Measurements from ENCODE around the gene RPL21. TPM values are rescaled to one million over a fixed set of nuclear protein-coding genes. Genes with fewer than 3 reads are reported as not detected.
"Not testable (repeated sequence)": the region's sequence is repeated elsewhere in the genome, so short reads cannot be mapped to it uniquely, and the experiment has no call there.

Gene RPL21
- total RNA-seq, 1 donor from 2014 or later, result 377 TPM

GRCh38 chr13:27289011-27289665 lies 37.8 kb downstream of the RPL21 start:
- intact Hi-C loops (cut with DNase I), result no loop called here
- no peaks in the 10 kb centered on the region for H3K36me3 ChIP-seq
- DNase-seq (ENCODE audit: low spot score in 2 of 2), result no peak

GRCh38 chr13:27290715-27291114 lies 39.4 kb downstream of the RPL21 start:
- intact Hi-C loops (cut with DNase I), result no loop called here
- DNase-seq (ENCODE audit: low spot score in 2 of 2), result no peak
- no peak for TF ChIP-seq CTCF (IDR thresholded peaks at IDR 0.05)
- H3K4me1 ChIP-seq, result peaks cover 6 to 13% of the 10 kb centered on the region in 2 donors
- H3K9me3 ChIP-seq, result no peaks in the 10 kb centered on the region
- H3K36me3 ChIP-seq, result no peaks in the 10 kb centered on the region
- H3K4me3 ChIP-seq, result no peak overlapping the region
- no peak overlapping the region for H3K27ac ChIP-seq
- H3K27me3 ChIP-seq, result no peaks in the 10 kb centered on the region

More at GRCh38 chr13:27289011-27289665, 37.8 kb downstream of the RPL21 start:
- H3K4me1 ChIP-seq, result peaks cover 6 to 13% of the 10 kb centered on the region in 2 donors
- H3K27ac ChIP-seq, result no peak overlapping the region
- no peaks in the 10 kb centered on the region for H3K27me3 ChIP-seq
- no peak overlapping the region for H3K4me3 ChIP-seq
- TF ChIP-seq CTCF (IDR thresholded peaks at IDR 0.05), result no peak
- H3K9me3 ChIP-seq, result no peaks in the 10 kb centered on the region

- H3K27ac ChIP-seq; intact Hi-C loops (cut with DNase I); H3K27me3 ChIP-seq; H3K36me3 ChIP-seq; H3K9me3 ChIP-seq; DNase-seq (ENCODE audit: low spot score in 2 of 2); H3K4me3 ChIP-seq: not testable (repeated sequence)
- H3K4me1 ChIP-seq, result peaks cover 6 to 13% of the 10 kb centered on the region in 2 donors
These were observed 40.6 kb downstream of the RPL21 start for GRCh38 chr13:27291967-27292366.

- no peak for DNase-seq (ENCODE audit: low spot score in 2 of 2)
- Histone ChIP-seq H3K36me3 (no peaks in the 10 kb centered on the region), H3K27me3 (no peaks in the 10 kb centered on the region), H3K27ac (no peak overlapping the region), H3K4me1 (peaks cover 6 to 13% of the 10 kb centered on the region in 2 donors), H3K9me3 (no peaks in the 10 kb centered on the region), H3K4me3 (no peak overlapping the region)
- no peak for TF ChIP-seq CTCF (IDR thresholded peaks at IDR 0.05)
- intact Hi-C loops (cut with DNase I), result no loop called here
These were observed 41.8 kb downstream of the RPL21 start for GRCh38 chr13:27293076-27293691.

GRCh38 chr13:27293873-27294515 lies 42.6 kb downstream of the RPL21 start:
- Histone ChIP-seq H3K4me3 (no peak overlapping the region), H3K27me3 (no peaks in the 10 kb centered on the region), H3K27ac (no peak overlapping the region), H3K4me1 (peaks cover 6 to 13% of the 10 kb centered on the region in 2 donors), H3K36me3 (no peaks in the 10 kb centered on the region), H3K9me3 (no peaks in the 10 kb centered on the region)
- no peak for TF ChIP-seq CTCF (IDR thresholded peaks at IDR 0.05)
- intact Hi-C loops (cut with DNase I), result no loop called here
- DNase-seq (ENCODE audit: low spot score in 2 of 2), result no peak

GRCh38 chr13:27295096-27295495 lies 43.7 kb downstream of the RPL21 start:
- peaks cover 0 to 2% of the 10 kb centered on the region in 2 donors for H3K4me1 ChIP-seq
- DNase-seq (ENCODE audit: low spot score in 2 of 2), result no peak
- no peaks in the 10 kb centered on the region for H3K27me3 ChIP-seq
- no peak overlapping the region for H3K4me3 ChIP-seq
- H3K36me3 ChIP-seq, result no peaks in the 10 kb centered on the region
- no peak for TF ChIP-seq CTCF (IDR thresholded peaks at IDR 0.05)
- no peaks in the 10 kb centered on the region for H3K9me3 ChIP-seq
- H3K27ac ChIP-seq, result no peak overlapping the region
- intact Hi-C loops (cut with DNase I), result no loop called here
